Esophagus muscularis mucosa (tissue), 4 donors: ENCODE measurements around the gene MPC2.

Experiments used
- EP300 ChIP-seq: sonication (generic); formaldehyde crosslinking; IDR thresholded peaks from one replicate; pipeline ENCODE4 v1.6.1; 2017; ENCODE audit warnings: antibody characterized with exemption
- POLR2A ChIP-seq: fragments of 450-650 bp; IDR thresholded peaks from one replicate; pipeline ENCODE4 v1.6.1; 2017; ENCODE audit warnings: antibody characterized with exemption, moderate library complexity, mild to moderate bottlenecking, low read depth
- POLR2AphosphoS5 ChIP-seq, 2 donors: sonication (generic); formaldehyde crosslinking; IDR thresholded peaks; one replicate each; pipeline ENCODE4 v1.6.1; 2017; ENCODE audit warnings: antibody characterized with exemption in 2 of 2
- TF ChIP-seq, protein P1 (sequence below), 3 experiments: fragments of 200-600 bp in 2 of 3; fragments of 450-650 bp in 1 of 3; sonication (generic) in 2 of 3; IDR thresholded peaks; one replicate each; pipeline ENCODE4 v1.5.1; 2017 to 2019; ENCODE audit warnings: antibody characterized with exemption in 3 of 3, mild to moderate bottlenecking in 2 of 3, moderate library complexity in 1 of 3

GRCh38 chr1:167973832-167974231, 37.0 kb upstream of the MPC2 start:
- no peak for TF ChIP-seq POLR2AphosphoS5 (IDR thresholded peaks at IDR 0.05)
- TF ChIP-seq, protein P1, sequence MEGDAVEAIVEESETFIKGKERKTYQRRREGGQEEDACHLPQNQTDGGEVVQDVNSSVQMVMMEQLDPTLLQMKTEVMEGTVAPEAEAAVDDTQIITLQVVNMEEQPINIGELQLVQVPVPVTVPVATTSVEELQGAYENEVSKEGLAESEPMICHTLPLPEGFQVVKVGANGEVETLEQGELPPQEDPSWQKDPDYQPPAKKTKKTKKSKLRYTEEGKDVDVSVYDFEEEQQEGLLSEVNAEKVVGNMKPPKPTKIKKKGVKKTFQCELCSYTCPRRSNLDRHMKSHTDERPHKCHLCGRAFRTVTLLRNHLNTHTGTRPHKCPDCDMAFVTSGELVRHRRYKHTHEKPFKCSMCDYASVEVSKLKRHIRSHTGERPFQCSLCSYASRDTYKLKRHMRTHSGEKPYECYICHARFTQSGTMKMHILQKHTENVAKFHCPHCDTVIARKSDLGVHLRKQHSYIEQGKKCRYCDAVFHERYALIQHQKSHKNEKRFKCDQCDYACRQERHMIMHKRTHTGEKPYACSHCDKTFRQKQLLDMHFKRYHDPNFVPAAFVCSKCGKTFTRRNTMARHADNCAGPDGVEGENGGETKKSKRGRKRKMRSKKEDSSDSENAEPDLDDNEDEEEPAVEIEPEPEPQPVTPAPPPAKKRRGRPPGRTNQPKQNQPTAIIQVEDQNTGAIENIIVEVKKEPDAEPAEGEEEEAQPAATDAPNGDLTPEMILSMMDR (IDR thresholded peaks at IDR 0.05), result no peak
- TF ChIP-seq POLR2A, result no peak
- TF ChIP-seq EP300, result no peak
